ENCODE results near the gene ZFPM1. TPM values are rescaled to one million over a fixed set of nuclear protein-coding genes. Genes with fewer than 3 reads are reported as not detected.

Gene ZFPM1
- total RNA-seq, 1 donor from 2014 or later = 5.5 TPM

GRCh38 chr16:88500255-88500661, 47.2 kb downstream of the ZFPM1 start:
- DNase-seq (ENCODE audit: low spot score in 2 of 2) = no peak
- Histone ChIP-seq H3K4me3 (no peak overlapping the region), H3K36me3 (no peaks in the 10 kb centered on the region), H3K27me3 (no peaks in the 10 kb centered on the region), H3K27ac (no peak overlapping the region), H3K4me1 (no peaks in the 10 kb centered on the region), H3K9me3 (no peaks in the 10 kb centered on the region)
- intact Hi-C loops (cut with DNase I) = no loop called here
- TF ChIP-seq, protein P1, sequence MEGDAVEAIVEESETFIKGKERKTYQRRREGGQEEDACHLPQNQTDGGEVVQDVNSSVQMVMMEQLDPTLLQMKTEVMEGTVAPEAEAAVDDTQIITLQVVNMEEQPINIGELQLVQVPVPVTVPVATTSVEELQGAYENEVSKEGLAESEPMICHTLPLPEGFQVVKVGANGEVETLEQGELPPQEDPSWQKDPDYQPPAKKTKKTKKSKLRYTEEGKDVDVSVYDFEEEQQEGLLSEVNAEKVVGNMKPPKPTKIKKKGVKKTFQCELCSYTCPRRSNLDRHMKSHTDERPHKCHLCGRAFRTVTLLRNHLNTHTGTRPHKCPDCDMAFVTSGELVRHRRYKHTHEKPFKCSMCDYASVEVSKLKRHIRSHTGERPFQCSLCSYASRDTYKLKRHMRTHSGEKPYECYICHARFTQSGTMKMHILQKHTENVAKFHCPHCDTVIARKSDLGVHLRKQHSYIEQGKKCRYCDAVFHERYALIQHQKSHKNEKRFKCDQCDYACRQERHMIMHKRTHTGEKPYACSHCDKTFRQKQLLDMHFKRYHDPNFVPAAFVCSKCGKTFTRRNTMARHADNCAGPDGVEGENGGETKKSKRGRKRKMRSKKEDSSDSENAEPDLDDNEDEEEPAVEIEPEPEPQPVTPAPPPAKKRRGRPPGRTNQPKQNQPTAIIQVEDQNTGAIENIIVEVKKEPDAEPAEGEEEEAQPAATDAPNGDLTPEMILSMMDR (IDR thresholded peaks at IDR 0.05) = no peak

DNA sequence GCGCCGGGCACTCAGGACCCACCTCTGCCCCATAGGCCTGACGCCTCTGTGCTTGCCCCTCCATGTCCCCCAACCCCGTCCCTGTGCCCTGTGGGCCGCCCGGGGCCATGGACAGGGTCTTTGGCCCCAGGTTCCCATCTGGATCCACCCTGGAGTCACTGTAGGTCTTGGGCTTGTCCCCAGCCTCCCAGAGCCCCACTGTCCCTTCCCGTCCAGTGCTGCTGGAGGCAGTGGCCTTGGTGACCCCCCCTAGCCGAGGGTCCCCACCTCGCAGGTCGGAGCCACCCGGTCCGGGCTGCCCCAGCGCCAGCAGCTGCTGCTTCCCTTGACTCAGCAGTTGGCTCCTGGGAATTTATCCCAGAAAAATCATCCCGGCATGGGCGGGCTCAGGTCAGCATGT, 49.3 kb downstream of the ZFPM1 start:
- no peak for DNase-seq (ENCODE audit: low spot score in 2 of 2)
- intact Hi-C loops (cut with DNase I) = no loop called here

GRCh38 chr16:88502776-88503280, 49.7 kb downstream of the ZFPM1 start:
- intact Hi-C loops (cut with DNase I) = no loop called here
- no peaks in the 10 kb centered on the region for H3K9me3 ChIP-seq
- no peak overlapping the region for H3K27ac ChIP-seq
- TF ChIP-seq, protein P1 (IDR thresholded peaks at IDR 0.05) = no peak
- no peak overlapping the region for H3K4me3 ChIP-seq
- no peak for DNase-seq (ENCODE audit: low spot score in 2 of 2)
- no peaks in the 10 kb centered on the region for H3K27me3 ChIP-seq
- H3K4me1 ChIP-seq = no peaks in the 10 kb centered on the region
- H3K36me3 ChIP-seq = no peaks in the 10 kb centered on the region

More for the DNA sequence above, 49.3 kb downstream of the ZFPM1 start:
- Histone ChIP-seq H3K4me3 (no peak overlapping the region), H3K9me3 (no peaks in the 10 kb centered on the region), H3K27me3 (no peaks in the 10 kb centered on the region), H3K4me1 (no peaks in the 10 kb centered on the region), H3K27ac (no peak overlapping the region), H3K36me3 (no peaks in the 10 kb centered on the region)
- TF ChIP-seq, protein P1 (IDR thresholded peaks at IDR 0.05) = no peak

DNA sequence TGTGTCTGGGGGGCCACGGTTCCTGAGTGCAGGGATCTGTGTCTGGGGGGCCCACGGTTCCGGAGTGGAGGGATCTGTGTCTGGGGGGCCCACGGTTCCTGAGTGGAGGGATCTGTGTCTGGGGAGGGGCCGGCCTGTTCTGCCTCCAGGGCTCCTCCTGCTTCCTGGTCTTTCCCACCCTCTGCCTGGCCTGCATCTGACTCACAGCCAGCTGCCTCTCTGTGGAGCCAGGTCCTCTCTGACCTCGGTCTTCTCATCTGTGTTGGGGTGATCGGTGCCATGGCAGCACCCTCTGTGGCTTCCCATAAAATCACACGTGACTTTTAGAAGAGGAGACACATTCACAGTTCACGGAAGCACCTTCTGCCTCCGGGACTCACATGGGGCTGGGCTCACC, 50.3 kb downstream of the ZFPM1 start:
- Histone ChIP-seq H3K4me3 (no peak overlapping the region), H3K27me3 (no peaks in the 10 kb centered on the region), H3K36me3 (no peaks in the 10 kb centered on the region), H3K9me3 (no peaks in the 10 kb centered on the region), H3K4me1 (no peaks in the 10 kb centered on the region), H3K27ac (no peak overlapping the region)
- TF ChIP-seq, protein P1 (IDR thresholded peaks at IDR 0.05) = no peak
- intact Hi-C loops (cut with DNase I) = no loop called here
- no peak for DNase-seq (ENCODE audit: low spot score in 2 of 2)

DNA sequence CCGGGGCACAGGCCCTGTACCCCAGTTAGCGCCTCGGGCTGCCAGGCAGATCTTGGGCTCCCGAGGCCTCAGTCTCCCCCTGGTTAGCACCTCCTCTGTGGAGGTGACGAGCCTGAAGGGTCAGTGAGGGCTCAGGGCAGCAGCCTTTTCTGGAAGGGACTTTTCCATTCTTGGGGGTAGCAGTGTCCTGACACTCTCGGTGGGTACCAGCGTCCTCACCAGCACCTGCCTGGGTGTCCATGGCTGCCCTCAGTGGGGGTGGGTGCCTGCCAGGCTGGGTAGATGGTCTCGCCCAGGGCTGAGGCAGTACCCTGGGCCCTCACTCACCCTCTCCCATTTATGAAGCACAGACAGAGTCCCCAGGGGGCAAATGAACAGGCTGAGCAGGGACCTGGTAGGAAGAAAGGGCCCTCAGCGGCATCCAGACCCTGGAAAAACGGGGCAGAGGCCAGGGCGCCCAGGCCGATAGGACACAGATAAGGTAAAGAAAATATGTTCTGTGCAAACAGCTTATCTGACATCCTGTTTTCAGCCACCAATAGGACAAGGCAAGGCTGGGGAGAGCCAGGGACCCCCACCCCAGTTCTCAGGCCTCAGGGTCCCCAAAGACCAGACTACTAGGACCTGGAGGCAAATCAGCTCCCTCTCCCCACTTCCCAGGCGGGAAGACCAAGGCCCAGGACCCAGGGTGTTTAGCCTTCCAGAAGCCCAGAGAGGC, 50.9 kb downstream of the ZFPM1 start:
- TF ChIP-seq, protein P1 (IDR thresholded peaks at IDR 0.05) = no peak

More for the DNA sequence above, 50.9 kb downstream of the ZFPM1 start:
- H3K4me3 ChIP-seq = no peak overlapping the region
- H3K27ac ChIP-seq = no peak overlapping the region
- no peaks in the 10 kb centered on the region for H3K9me3 ChIP-seq
- no peaks in the 10 kb centered on the region for H3K27me3 ChIP-seq
- intact Hi-C loops (cut with DNase I) = no loop called here
- DNase-seq (ENCODE audit: low spot score in 2 of 2) = no peak
- no peaks in the 10 kb centered on the region for H3K36me3 ChIP-seq
- no peaks in the 10 kb centered on the region for H3K4me1 ChIP-seq

Data from ascending aorta (tissue), 2 donors.